Measurements from ENCODE around the gene ALDH1L1.

ALDH1L1 gene

GRCh38 chr3:126125781-126126251 is 54.6 kb downstream of the ALDH1L1 start:
- DNase-seq (ENCODE audit: low read depth) = no peak
- H3K4me3 ChIP-seq (ENCODE audit: low read length) = no peak overlapping the region
- TF ChIP-seq CTCF (conservative IDR thresholded peaks at IDR 0.05; ENCODE audit: low read depth, low read length) = no peak

GRCh38 chr3:126125341-126125740 is 55.0 kb downstream of the ALDH1L1 start:
- no peak overlapping the region for H3K4me3 ChIP-seq (ENCODE audit: low read length)
- no peak for DNase-seq (ENCODE audit: low read depth)
- no peak for TF ChIP-seq CTCF (conservative IDR thresholded peaks at IDR 0.05; ENCODE audit: low read depth, low read length)

GRCh38 chr3:126124896-126125295 is 55.5 kb downstream of the ALDH1L1 start:
- no peak for TF ChIP-seq CTCF (conservative IDR thresholded peaks at IDR 0.05; ENCODE audit: low read depth, low read length)
- H3K4me3 ChIP-seq (ENCODE audit: low read length) = no peak overlapping the region
- no peak for DNase-seq (ENCODE audit: low read depth)

- TF ChIP-seq CTCF (conservative IDR thresholded peaks at IDR 0.05; ENCODE audit: low read depth, low read length) = no peak
- no peak for DNase-seq (ENCODE audit: low read depth)
- no peak overlapping the region for H3K4me3 ChIP-seq (ENCODE audit: low read length)
Measured at GRCh38 chr3:126124148-126124868, 56.1 kb downstream of the ALDH1L1 start.

GRCh38 chr3:126121632-126122031 is 58.8 kb downstream of the ALDH1L1 start:
- H3K4me3 ChIP-seq (ENCODE audit: low read length) = no peak overlapping the region
- no peak for DNase-seq (ENCODE audit: low read depth)
- TF ChIP-seq CTCF (conservative IDR thresholded peaks at IDR 0.05; ENCODE audit: low read depth, low read length) = no peak

GRCh38 chr3:126121074-126121473 is 59.3 kb downstream of the ALDH1L1 start:
- no peak for DNase-seq (ENCODE audit: low read depth)
- no peak for TF ChIP-seq CTCF (conservative IDR thresholded peaks at IDR 0.05; ENCODE audit: low read depth, low read length)
- H3K4me3 ChIP-seq (ENCODE audit: low read length) = no peak overlapping the region

GRCh38 chr3:126119976-126120375 is 60.4 kb downstream of the ALDH1L1 start:
- DNase-seq (ENCODE audit: low read depth) = no peak
- TF ChIP-seq CTCF (conservative IDR thresholded peaks at IDR 0.05; ENCODE audit: low read depth, low read length) = no peak
- H3K4me3 ChIP-seq (ENCODE audit: low read length) = no peak overlapping the region

All from retinal pigment epithelial cell (primary cell).